ENCODE data around the gene UGT1A5. TPM values are rescaled to one million over a fixed set of nuclear protein-coding genes. Genes with fewer than 3 reads are reported as not detected.

UGT1A5 gene
- total and polyA plus RNA-seq, 2 experiments from 2014 or later = not detected

DNA sequence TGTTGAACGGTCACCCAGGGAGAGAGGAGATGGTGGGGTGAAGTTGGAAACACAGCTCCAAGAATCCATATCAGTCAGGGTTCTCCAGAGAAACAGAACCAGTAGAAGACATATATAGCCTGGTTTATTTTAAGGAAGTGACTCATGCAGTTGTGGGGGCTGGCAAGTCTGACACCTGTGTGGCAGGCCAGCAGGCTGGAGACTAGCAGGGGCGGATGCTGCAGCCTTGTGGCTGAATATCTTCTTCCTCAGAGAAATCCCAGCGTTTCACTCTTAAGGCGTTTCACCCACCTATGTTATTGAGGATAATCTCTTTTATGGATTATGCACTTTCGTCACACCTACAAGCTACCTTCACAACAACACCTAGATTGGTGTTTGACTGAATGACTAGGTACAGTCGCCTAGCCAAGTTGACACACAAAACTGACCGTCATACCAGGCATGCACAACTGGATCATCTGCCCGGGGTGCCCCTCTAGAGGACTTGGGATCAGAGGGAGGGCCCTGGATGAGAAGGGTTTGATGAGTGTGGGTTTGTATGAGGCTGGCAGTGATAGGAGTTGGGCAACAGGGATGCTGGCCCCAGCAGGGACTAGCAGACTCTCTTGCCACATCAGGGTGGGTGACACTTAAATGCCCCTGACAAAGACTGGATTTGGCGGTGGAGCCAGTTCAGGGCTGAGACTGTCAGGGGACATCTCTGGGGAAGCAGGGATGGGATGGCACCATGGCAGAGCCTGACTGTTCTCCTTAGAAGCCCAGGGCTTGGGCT is 88.8 kb downstream of the UGT1A5 start:
- H3K36me3 ChIP-seq = no peaks in the 10 kb centered on the region
- H3K9me3 ChIP-seq (ENCODE audit: low read depth) = no peaks in the 10 kb centered on the region
- DNase-seq (ENCODE audit: low read depth in 1 of 2, low spot score in 1 of 2) = peak in 1 of 2 donors; percentile 32
- no peaks in the 10 kb centered on the region for H3K4me1 ChIP-seq (ENCODE audit: low read depth)
- no peak overlapping the region for H3K4me3 ChIP-seq
- H3K27me3 ChIP-seq = no peaks in the 10 kb centered on the region
- TF ChIP-seq, protein P1, sequence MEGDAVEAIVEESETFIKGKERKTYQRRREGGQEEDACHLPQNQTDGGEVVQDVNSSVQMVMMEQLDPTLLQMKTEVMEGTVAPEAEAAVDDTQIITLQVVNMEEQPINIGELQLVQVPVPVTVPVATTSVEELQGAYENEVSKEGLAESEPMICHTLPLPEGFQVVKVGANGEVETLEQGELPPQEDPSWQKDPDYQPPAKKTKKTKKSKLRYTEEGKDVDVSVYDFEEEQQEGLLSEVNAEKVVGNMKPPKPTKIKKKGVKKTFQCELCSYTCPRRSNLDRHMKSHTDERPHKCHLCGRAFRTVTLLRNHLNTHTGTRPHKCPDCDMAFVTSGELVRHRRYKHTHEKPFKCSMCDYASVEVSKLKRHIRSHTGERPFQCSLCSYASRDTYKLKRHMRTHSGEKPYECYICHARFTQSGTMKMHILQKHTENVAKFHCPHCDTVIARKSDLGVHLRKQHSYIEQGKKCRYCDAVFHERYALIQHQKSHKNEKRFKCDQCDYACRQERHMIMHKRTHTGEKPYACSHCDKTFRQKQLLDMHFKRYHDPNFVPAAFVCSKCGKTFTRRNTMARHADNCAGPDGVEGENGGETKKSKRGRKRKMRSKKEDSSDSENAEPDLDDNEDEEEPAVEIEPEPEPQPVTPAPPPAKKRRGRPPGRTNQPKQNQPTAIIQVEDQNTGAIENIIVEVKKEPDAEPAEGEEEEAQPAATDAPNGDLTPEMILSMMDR (IDR thresholded peaks at IDR 0.05; ENCODE audit: low read depth, low read length) = no peak
- no peak overlapping the region for H3K27ac ChIP-seq

DNA sequence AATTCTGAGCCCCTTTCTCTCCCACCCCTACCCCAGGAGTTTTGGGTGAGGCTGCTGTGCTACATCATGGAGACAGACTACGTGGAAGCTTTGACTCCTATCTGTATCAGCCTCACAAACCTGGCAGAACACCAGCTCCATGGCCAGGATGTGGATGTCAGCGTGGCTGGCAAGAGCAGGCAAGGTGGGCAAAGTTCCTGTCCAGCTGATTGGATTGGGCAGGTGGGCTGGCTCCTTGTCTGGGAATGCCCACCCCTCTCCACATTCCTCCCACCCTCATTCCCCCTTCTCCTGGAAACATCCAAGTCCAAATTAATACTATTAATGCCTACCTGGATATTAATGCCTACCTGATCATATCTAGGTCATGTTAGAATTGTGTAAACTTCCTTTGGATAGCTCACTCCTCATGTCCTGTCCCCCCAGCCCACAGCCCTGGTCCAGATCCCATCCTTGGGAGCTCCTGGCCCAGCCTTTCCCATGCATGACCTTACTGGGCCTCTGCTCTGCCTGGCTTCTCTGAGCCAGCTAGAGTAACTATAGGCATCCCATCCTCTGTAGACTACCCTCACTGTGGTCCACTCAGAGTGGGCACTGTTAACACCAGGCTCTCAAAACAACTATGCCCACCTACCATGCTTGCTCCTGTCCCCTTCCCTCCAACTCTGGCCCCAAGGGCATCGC is 89.6 kb downstream of the UGT1A5 start:
- TF ChIP-seq, protein P1 (IDR thresholded peaks at IDR 0.05; ENCODE audit: low read depth, low read length) = no peak
- Histone ChIP-seq H3K9me3 (ENCODE audit: low read depth) (no peaks in the 10 kb centered on the region), H3K4me3 (no peak overlapping the region), H3K27me3 (no peaks in the 10 kb centered on the region), H3K4me1 (ENCODE audit: low read depth) (no peaks in the 10 kb centered on the region), H3K27ac (no peak overlapping the region), H3K36me3 (no peaks in the 10 kb centered on the region)
- DNase-seq (ENCODE audit: low read depth in 1 of 2, low spot score in 1 of 2) = no peak

DNA sequence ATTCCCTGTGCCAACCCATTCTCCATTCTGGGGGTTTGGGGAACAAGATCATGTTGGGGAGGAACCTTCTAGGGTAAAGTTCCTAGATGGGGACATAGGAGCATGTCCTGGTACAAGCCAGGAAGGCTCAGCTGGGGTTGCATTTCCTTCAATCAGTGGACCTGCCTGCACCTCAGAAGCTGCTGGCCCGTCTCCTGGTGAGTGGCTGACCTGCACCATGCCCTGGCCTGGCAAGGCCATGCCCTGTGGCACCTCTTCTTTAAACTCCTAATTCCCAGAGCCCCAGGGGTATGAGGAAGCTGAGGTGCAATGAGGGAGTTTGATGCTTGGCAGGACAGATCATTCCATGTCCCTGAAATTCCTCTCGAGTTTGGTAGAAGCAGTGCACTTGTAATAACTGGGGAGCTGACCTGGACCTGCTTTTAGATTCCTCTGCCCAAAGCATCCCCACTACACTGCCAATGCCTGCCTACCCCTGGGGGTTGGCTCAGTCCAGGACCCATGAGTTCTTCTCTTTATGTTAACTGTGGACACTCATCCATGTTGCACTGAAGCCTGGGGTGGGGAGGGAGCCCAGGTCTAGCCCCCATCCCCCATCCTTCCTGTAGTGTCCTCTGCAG is 90.7 kb downstream of the UGT1A5 start:
- no peaks in the 10 kb centered on the region for H3K4me1 ChIP-seq (ENCODE audit: low read depth)
- H3K27me3 ChIP-seq = no peaks in the 10 kb centered on the region
- no peak overlapping the region for H3K4me3 ChIP-seq
- no peaks in the 10 kb centered on the region for H3K36me3 ChIP-seq
- TF ChIP-seq, protein P1 (IDR thresholded peaks at IDR 0.05; ENCODE audit: low read depth, low read length) = no peak
- DNase-seq (ENCODE audit: low read depth in 1 of 2, low spot score in 1 of 2) = no peak
- H3K27ac ChIP-seq = no peak overlapping the region
- no peaks in the 10 kb centered on the region for H3K9me3 ChIP-seq (ENCODE audit: low read depth)

DNA sequence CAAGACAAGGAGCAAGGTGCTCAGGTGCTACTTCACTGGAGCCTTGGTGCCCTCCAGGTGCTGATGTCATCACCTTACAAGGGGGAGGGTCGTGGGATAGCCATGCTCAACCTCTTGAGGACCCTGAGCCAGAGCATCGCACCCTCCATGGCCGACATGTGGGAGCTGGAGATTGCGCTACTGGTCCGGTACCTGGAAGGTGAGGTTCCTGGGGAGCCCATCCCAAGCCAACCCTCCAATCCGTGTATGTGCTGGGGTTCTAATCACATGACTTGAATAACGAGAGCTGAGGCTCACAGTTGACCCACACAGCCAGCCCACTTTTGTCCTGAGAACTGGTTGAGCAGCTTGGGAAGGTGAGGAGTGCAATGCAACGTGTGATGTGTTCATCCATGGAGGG is 91.3 kb downstream of the UGT1A5 start:
- DNase-seq (ENCODE audit: low read depth in 1 of 2, low spot score in 1 of 2) = no peak
- Histone ChIP-seq H3K27me3 (no peaks in the 10 kb centered on the region), H3K4me1 (ENCODE audit: low read depth) (no peaks in the 10 kb centered on the region), H3K4me3 (no peak overlapping the region), H3K9me3 (ENCODE audit: low read depth) (no peaks in the 10 kb centered on the region), H3K36me3 (no peaks in the 10 kb centered on the region), H3K27ac (no peak overlapping the region)
- TF ChIP-seq, protein P1 (IDR thresholded peaks at IDR 0.05; ENCODE audit: low read depth, low read length) = no peak

DNA sequence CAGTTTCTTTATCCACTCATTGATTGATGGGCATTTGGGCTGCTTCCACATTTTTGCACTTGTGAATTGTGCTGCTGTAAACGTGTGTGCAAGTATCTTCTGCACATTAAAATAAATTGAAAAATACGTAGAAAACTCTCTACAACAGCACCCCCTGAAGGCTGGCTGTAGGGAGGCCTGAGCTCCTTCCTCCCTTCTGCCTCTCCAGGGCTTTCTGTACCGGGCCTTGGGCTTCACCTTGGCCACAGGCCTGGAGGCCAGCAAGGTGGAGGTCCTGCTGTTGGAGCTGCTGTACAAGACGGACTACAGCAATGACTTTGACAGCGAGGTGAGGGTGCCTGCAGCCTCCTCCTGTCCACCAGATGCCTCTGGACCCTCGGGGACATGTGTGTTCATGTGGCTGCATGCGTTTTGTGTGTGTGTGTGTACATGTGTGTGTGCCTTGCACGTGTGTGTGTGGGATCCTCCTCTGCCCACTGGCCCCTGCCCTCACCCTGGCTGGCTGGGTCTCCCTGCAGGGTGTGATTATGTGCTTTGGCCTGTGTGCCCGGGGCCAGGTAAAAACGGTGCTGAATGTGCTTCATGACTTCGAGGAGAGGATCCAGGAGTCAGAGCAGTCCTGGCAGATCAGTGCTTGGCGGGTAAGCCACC is 94.6 kb downstream of the UGT1A5 start:
- H3K27me3 ChIP-seq = no peaks in the 10 kb centered on the region
- no peak for DNase-seq (ENCODE audit: low read depth in 1 of 2, low spot score in 1 of 2)
- no peaks in the 10 kb centered on the region for H3K36me3 ChIP-seq
- H3K4me3 ChIP-seq = no peak overlapping the region
- TF ChIP-seq, protein P1 (IDR thresholded peaks at IDR 0.05; ENCODE audit: low read depth, low read length) = no peak
- no peaks in the 10 kb centered on the region for H3K4me1 ChIP-seq (ENCODE audit: low read depth)
- no peaks in the 10 kb centered on the region for H3K9me3 ChIP-seq (ENCODE audit: low read depth)
- H3K27ac ChIP-seq = no peak overlapping the region
